B cell (primary cell): ENCODE data around the gene DENND2C. TPM values are rescaled to one million over a fixed set of nuclear protein-coding genes. Genes with fewer than 3 reads are reported as not detected.
A peak's percentile ranks its signal among the peaks of the same experiment; 100 is the strongest.

Experiments used
- ATAC-seq: fragments of 200-7000 bp; cut with Tn5 transposase; one replicate; pipeline ENCODE4 v1.10.0; 2021; ENCODE audit warnings: low read depth, mild to moderate bottlenecking, moderate number of reproducible peaks, moderate library complexity
- CTCF ChIA-PET: fragments of 350-600 bp; sonication (Branson Sonifier 250); formaldehyde crosslinking; loops from one replicate; lab custom pipeline; 2021; ENCODE audit warnings: antibody characterized with exemption, inconsistent platforms; lab: Charles Lee
- POLR2A ChIA-PET: fragments of 350-600 bp; sonication (Branson Sonifier 250); formaldehyde crosslinking; loops from one replicate; lab custom pipeline; 2021; ENCODE audit warnings: antibody characterized with exemption; lab: Charles Lee
- DNase-seq: peaks from one replicate; pipeline ENCODE4 v3.0.0; 2013
- H2AFZ ChIP-seq: 2 replicates; pipeline ENCODE4 v1.6.1; 2012; ENCODE audit warnings: mild to moderate bottlenecking, low read depth, low read length; ENCODE audit not compliant: insufficient read depth, poor library complexity, severe bottlenecking
- H3K27ac ChIP-seq, 2 donors: 1 replicate in 1 of 2; 2 replicates in 1 of 2; pipeline ENCODE4 v1.5.1; 2012 to 2013; ENCODE audit warnings: low read length in 2 of 2, mild to moderate bottlenecking in 2 of 2, moderate library complexity in 1 of 2
- H3K27me3 ChIP-seq, 4 experiments: fragments of 200-600 bp in 1 of 4; sonication (generic) in 1 of 4; replicated peaks in 1 of 4; 1 replicate in 2 of 4; 2 replicates in 2 of 4; pipeline versions ENCODE4 v1.6.1 to v1.7.0; 2013 to 2016; ENCODE audit warnings: low read length in 3 of 4, mild to moderate bottlenecking in 2 of 4, mixed read lengths in 1 of 4, moderate library complexity in 1 of 4; ENCODE audit not compliant: insufficient read depth in 4 of 4, control insufficient read depth in 3 of 4; ENCODE audit errors: control extremely low read depth in 1 of 4
- H3K36me3 ChIP-seq, 2 experiments: replicated peaks in 1 of 2; 1 replicate in 1 of 2; 2 replicates in 1 of 2; pipeline versions ENCODE4 v1.6.1 to v1.7.1; 2013; ENCODE audit warnings: low read length in 1 of 2; ENCODE audit not compliant: insufficient read depth in 2 of 2, control insufficient read depth in 1 of 2; ENCODE audit errors: control extremely low read depth in 1 of 2, extremely low read depth in 1 of 2
- H3K4me1 ChIP-seq, 2 donors: fragments of 200-600 bp in 1 of 2; sonication (generic) in 1 of 2; 1 replicate in 1 of 2; 2 replicates in 1 of 2; pipeline versions ENCODE4 v1.5.1 to v1.6.1; 2013 to 2017; ENCODE audit warnings: low read length in 2 of 2; ENCODE audit not compliant: control insufficient read depth in 2 of 2, insufficient read depth in 2 of 2
- H3K4me2 ChIP-seq: replicated peaks from 2 replicates; pipeline ENCODE3; 2012; ENCODE audit warnings: mild to moderate bottlenecking, low read depth, low read length; ENCODE audit not compliant: poor library complexity, severe bottlenecking
- H3K4me3 ChIP-seq, 5 experiments: fragments of 200-600 bp in 1 of 5; sonication (generic) in 1 of 5; 1 replicate in 3 of 5; 2 replicates in 2 of 5; pipeline versions ENCODE4 v1.5.1 to v1.7.0; 2011 to 2016; ENCODE audit warnings: low read length in 4 of 5, mild to moderate bottlenecking in 4 of 5, low read depth in 2 of 5, control low read depth in 1 of 5, moderate library complexity in 1 of 5; ENCODE audit not compliant: insufficient read depth in 1 of 5; ENCODE audit errors: control extremely low read depth in 1 of 5, extremely low read depth in 1 of 5
- H3K79me2 ChIP-seq: fragments of 200-600 bp; sonication (generic); one replicate; pipeline ENCODE4 v1.6.0; 2016; ENCODE audit warnings: low read length; ENCODE audit not compliant: control insufficient read depth, insufficient read depth
- H3K9ac ChIP-seq: fragments of 200-600 bp; sonication (generic); 2 replicates; pipeline ENCODE4 v1.6.1; 2017; ENCODE audit warnings: mild to moderate bottlenecking, low read length, moderate library complexity
- H3K9me3 ChIP-seq, 3 donors: one replicate each; pipeline versions ENCODE4 v1.6.1 to v1.7.1; 2013; ENCODE audit warnings: low read length in 2 of 3; ENCODE audit not compliant: control insufficient read depth in 2 of 3, insufficient read depth in 1 of 3; ENCODE audit errors: control extremely low read depth in 1 of 3
- H4K20me1 ChIP-seq: 2 replicates; pipeline ENCODE4 v1.6.0; 2012; ENCODE audit warnings: mild to moderate bottlenecking, low read length; ENCODE audit not compliant: insufficient read depth, control insufficient read depth, poor library complexity, severe bottlenecking
- H3K27ac Mint-ChIP-seq: one replicate; pipeline ENCODE4 v1.8.0; 2021; ENCODE audit warnings: mixed read lengths
- H3K27me3 Mint-ChIP-seq: one replicate; pipeline ENCODE4 v1.8.0; 2021; ENCODE audit warnings: mixed read lengths
- H3K4me1 Mint-ChIP-seq: one replicate; pipeline ENCODE4 v1.8.0; 2021; ENCODE audit warnings: mixed read lengths
- H3K4me3 Mint-ChIP-seq: one replicate; pipeline ENCODE4 v1.8.0; 2021; ENCODE audit warnings: mixed read lengths
- H3K9me3 Mint-ChIP-seq: one replicate; pipeline ENCODE4 v1.8.0; 2022; ENCODE audit warnings: mixed read lengths; ENCODE audit not compliant: insufficient read depth
- CTCF ChIP-seq: fragments of 200-600 bp; IDR thresholded peaks from one replicate; pipeline ENCODE4 v1.8.0; 2022; ENCODE audit warnings: antibody characterized with exemption, mild to moderate bottlenecking
- EZH2 ChIP-seq: IDR thresholded peaks from 2 replicates; pipeline ENCODE4 v1.6.1; 2012; ENCODE audit warnings: borderline replicate concordance, low read depth, mild to moderate bottlenecking, moderate library complexity, low read length; ENCODE audit not compliant: insufficient read depth, poor library complexity, severe bottlenecking
- whole genome bisulfite sequencing: methylation state at CpG from one replicate; pipeline ENCODE4 v1.1.5; 2013; ENCODE audit warnings: missing lambda C conversion rate; ENCODE audit not compliant: insufficient coverage; 5-methylcytosine and 5-hydroxymethylcytosine counted together
- intact Hi-C: fragments of 100-400 bp; cut with micrococcal nuclease; formaldehyde crosslinking; loops from one replicate; pipeline ENCODE4 v1.10.0; 2022
- polyA plus RNA-seq: library from polyadenylated mRNA; depleted of rRNA; stranded (reverse); fragments of >200 nt; gene quantifications from 2 replicates; pipeline ENCODE4 v1.2.3, GENCODE V29; 2012
- total RNA-seq, 2 donors: library from RNA; stranded (reverse); fragments of 120-200 nt in 1 of 2; gene quantifications; 1 replicate in 1 of 2; 2 replicates in 1 of 2; pipeline versions ENCODE4 v1.2.3 to v1.2.4, GENCODE V29; 2013 to 2022

DENND2C gene
- total and polyA plus RNA-seq, 2 donors (not counting 1 experiment from before 2014, with no cell fraction given): 0.18 to 0.76 TPM

- no peak overlapping the region for H3K27ac Mint-ChIP-seq
- H3K4me1 ChIP-seq: peaks cover 6 to 14% of the 10 kb centered on the region in 2 donors
- no peaks in the 10 kb centered on the region for H3K79me2 ChIP-seq
- no peaks in the 10 kb centered on the region for H3K9me3 ChIP-seq
- no peak overlapping the region for H3K4me2 ChIP-seq
- no peak overlapping the region for H2AFZ ChIP-seq
- H4K20me1 ChIP-seq: no peaks in the 10 kb centered on the region
- H3K9ac ChIP-seq: no peak overlapping the region
- no peak overlapping the region for H3K4me3 ChIP-seq
- intact Hi-C loops: no loop called here
- POLR2A ChIA-PET: no interaction called here
- H3K4me3 Mint-ChIP-seq: no peak overlapping the region
- no peaks in the 10 kb centered on the region for H3K36me3 ChIP-seq
- peaks cover 14% of the 10 kb centered on the region for H3K4me1 Mint-ChIP-seq
- TF ChIP-seq CTCF: no peak
- TF ChIP-seq EZH2: no peak
- H3K27me3 Mint-ChIP-seq: peaks cover 47% of the 10 kb centered on the region
- CTCF ChIA-PET: interaction anchor here (0.7 to 1.2 kb wide), 3 partner anchors 39 to 438 kb away, joined by 3 to 4 read pairs (median 3); no protein-coding TSS in a partner anchor
- no peak overlapping the region for H3K27ac ChIP-seq
- no peaks in the 10 kb centered on the region for H3K9me3 Mint-ChIP-seq
- 96% methylated on average over 6 of the region's 7 CpGs for WGBS
- H3K27me3 ChIP-seq: peaks cover 0 to 6% (median 0%) of the 10 kb centered on the region in 4 experiments
- DNase-seq (no peak), ATAC-seq (no peak)
These were observed 2.1 kb upstream of the DENND2C start for GRCh38 chr1:114671939-114672275.

DNA sequence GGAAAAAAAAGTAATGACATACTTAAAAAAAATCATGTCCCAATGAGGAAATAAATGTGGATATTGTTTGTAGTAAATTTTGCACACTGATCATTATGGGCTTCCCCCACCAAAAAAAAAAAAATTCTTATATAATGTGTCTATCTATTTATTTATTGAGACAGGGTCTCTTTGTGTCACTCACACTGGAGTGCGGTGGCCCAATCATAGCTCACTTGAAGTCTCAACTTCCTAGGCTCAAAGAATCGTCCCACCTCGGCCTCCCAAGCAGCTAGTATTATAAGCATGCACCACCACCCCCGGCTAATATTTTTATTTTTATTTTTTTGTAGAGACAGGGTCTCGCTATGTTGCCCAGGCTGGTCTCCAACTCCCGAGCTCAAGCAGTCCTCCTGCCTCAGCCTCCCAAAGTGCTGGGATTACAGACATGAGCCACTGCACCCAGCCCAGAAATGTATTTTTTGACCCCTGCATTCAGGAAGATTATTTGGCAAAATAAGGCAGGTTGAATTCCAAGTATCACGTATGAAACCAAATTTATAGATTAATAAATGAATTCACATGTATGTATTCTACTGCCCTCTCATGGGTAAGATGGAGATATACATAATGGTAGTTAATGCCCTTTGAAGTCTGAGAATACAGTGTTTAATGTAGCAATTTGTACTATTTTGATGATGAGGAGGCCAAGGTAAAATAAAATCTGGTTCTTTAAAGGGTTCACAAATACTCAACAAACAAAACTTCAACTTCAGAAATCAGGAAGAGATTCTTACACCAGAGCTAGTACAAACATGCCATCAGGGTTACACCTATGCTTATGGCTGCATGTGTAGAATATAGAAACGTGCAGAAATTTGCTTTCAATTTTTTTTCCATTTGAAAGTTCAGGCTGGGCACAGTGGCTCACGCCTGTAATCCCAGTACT lies 1.4 kb upstream of the DENND2C start:
- Mint-ChIP-seq H3K27ac (no peak overlapping the region), H3K27me3 (peaks cover 45% of the 10 kb centered on the region), H3K4me3 (peak overlapping the region; percentile 70), H3K9me3 (no peaks in the 10 kb centered on the region), H3K4me1 (peaks cover 14% of the 10 kb centered on the region)
- H3K9ac ChIP-seq: no peak overlapping the region
- no peak overlapping the region for H3K27ac ChIP-seq
- H3K4me2 ChIP-seq: no peak overlapping the region
- TF ChIP-seq CTCF: peak; percentile 68
- no peak for TF ChIP-seq EZH2
- WGBS: 83% methylated on average over 4 of the region's 9 CpGs
- no peaks in the 10 kb centered on the region for H3K9me3 ChIP-seq
- no peak overlapping the region for H3K4me3 ChIP-seq
- H4K20me1 ChIP-seq: no peaks in the 10 kb centered on the region
- no peak overlapping the region for H2AFZ ChIP-seq
- peaks cover 0 to 6% (median 0%) of the 10 kb centered on the region in 4 experiments for H3K27me3 ChIP-seq
- ATAC-seq: no peak
- CTCF ChIA-PET: interaction anchor here (0.6 to 1.2 kb wide), 3 partner anchors 39 to 112 kb away, joined by 3 to 4 read pairs (median 3); no protein-coding TSS in a partner anchor
- H3K79me2 ChIP-seq: no peaks in the 10 kb centered on the region
- POLR2A ChIA-PET: no interaction called here
- DNase-seq: peak; percentile 30
- H3K4me1 ChIP-seq: peaks cover 6 to 14% of the 10 kb centered on the region in 2 donors
- no peaks in the 10 kb centered on the region for H3K36me3 ChIP-seq
- intact Hi-C loops: no loop called here
